K562 (cell line): ENCODE measurements around the gene MS4A6E. TPM values are rescaled to one million over a fixed set of nuclear protein-coding genes. Genes with fewer than 3 reads are reported as not detected.

Experiments used
- ATAC-seq: fragments of 200-7000 bp; cut with Tn5 transposase; 3 replicates; pipeline ENCODE4 v1.9.1; 2020; ENCODE audit warnings: moderate library complexity
- BruUV-seq: library from RNA; stranded (reverse); fragments of 400-500 nt; replicated peaks from 2 replicates; lab custom pipeline; 2021; lab: Mats Ljungman, UMichigan
- CTCF ChIA-PET: fragments of 300-600 bp; formaldehyde crosslinking; extraction: SDS; loops from one replicate; lab custom pipeline; 2021; ENCODE audit warnings: low intra/inter-chr PET ratio; lab: Yijun Ruan, JAX
- POLR2A ChIA-PET: fragments of 300-600, 350-650 bp; sonication (Branson Sonifier 250); formaldehyde crosslinking; extraction: SDS; loops from one replicate; lab custom pipeline; 2021; ENCODE audit warnings: antibody characterized with exemption, inconsistent platforms; lab: Yijun Ruan, JAX
- DNase-seq, 4 experiments: peaks; one replicate each; pipeline versions ENCODE4 v3.0.0 to v3.0.0-alpha.2; 2011 to 2018; ENCODE audit warnings: low spot score in 3 of 4, mixed read lengths in 3 of 4; ENCODE audit errors: extremely low read depth in 1 of 4
- FAIRE-seq: peaks from 2 replicates; lab custom pipeline; 2011; peaks lifted over from hg19 to GRCh38; lab: Jason Lieb, UNC
- H2AFZ ChIP-seq: 2 replicates; pipeline ENCODE4 v1.6.0; 2011; ENCODE audit warnings: low read depth, low read length, control low read depth, inconsistent platforms
- H3K27ac ChIP-seq: fragments of 200-600 bp; 3 replicates; pipeline ENCODE4 v1.8.0; 2011; ENCODE audit warnings: low read depth, mild to moderate bottlenecking, control low read depth, inconsistent platforms, low read length, moderate library complexity, mixed read lengths; ENCODE audit errors: extremely low read depth
- H3K27me3 ChIP-seq, 2 experiments: fragments of 300-600 bp in 1 of 2; 2 replicates in 1 of 2; 3 replicates in 1 of 2; pipeline versions ENCODE4 v1.6.0 to v1.8.0; 2011; ENCODE audit warnings: inconsistent platforms in 2 of 2, low read length in 2 of 2, mild to moderate bottlenecking in 1 of 2, mixed read lengths in 1 of 2, moderate library complexity in 1 of 2; ENCODE audit not compliant: control insufficient read depth in 2 of 2, insufficient read depth in 2 of 2
- H3K36me3 ChIP-seq: fragments of 300-600 bp; 3 replicates; pipeline ENCODE4 v1.8.0; 2011; ENCODE audit warnings: mild to moderate bottlenecking, low read length, inconsistent platforms; ENCODE audit not compliant: control insufficient read depth, insufficient read depth
- H3K4me1 ChIP-seq, 2 experiments: fragments of 200-600 bp in 1 of 2; replicated peaks in 1 of 2; 2 replicates in 1 of 2; 3 replicates in 1 of 2; pipeline versions ENCODE4 v1.5.1 to v1.8.0; 2011; ENCODE audit warnings: inconsistent platforms in 2 of 2, low read length in 2 of 2, mild to moderate bottlenecking in 1 of 2, mixed read lengths in 1 of 2, moderate library complexity in 1 of 2; ENCODE audit not compliant: control insufficient read depth in 2 of 2, insufficient read depth in 2 of 2
- H3K4me2 ChIP-seq: 2 replicates; pipeline ENCODE4 v1.6.1; 2011; ENCODE audit warnings: low read length, control low read depth, inconsistent platforms, mixed read lengths; ENCODE audit not compliant: insufficient read depth
- H3K4me3 ChIP-seq: fragments of 200-600 bp; sonication (generic), shearing (Covaris generic); 2 replicates; pipeline ENCODE4 v1.5.1; 2016; ENCODE audit warnings: control low read depth, inconsistent platforms
- H3K79me2 ChIP-seq: fragments of 200-600 bp; 3 replicates; pipeline ENCODE4 v1.8.0; 2011; ENCODE audit warnings: low read length, inconsistent platforms; ENCODE audit not compliant: control insufficient read depth, insufficient read depth
- H3K9ac ChIP-seq, 2 experiments: 2 replicates each; pipeline versions ENCODE4 v1.6.0 to v1.6.1; 2011; ENCODE audit warnings: low read depth in 2 of 2, low read length in 2 of 2, control low read depth in 1 of 2, inconsistent platforms in 1 of 2, mild to moderate bottlenecking in 1 of 2, mixed read lengths in 1 of 2; ENCODE audit not compliant: insufficient read depth in 1 of 2
- H3K9me1 ChIP-seq: one replicate; pipeline ENCODE4 v1.6.0; 2011; ENCODE audit warnings: inconsistent platforms, mild to moderate bottlenecking, low read length, moderate library complexity; ENCODE audit not compliant: control insufficient read depth, insufficient read depth
- H3K9me3 ChIP-seq: replicated peaks from 2 replicates; pipeline ENCODE4 v1.5.1; 2011; ENCODE audit warnings: low read depth, low read length, inconsistent platforms; ENCODE audit not compliant: control insufficient read depth, insufficient read depth
- H4K20me1 ChIP-seq: replicated peaks from 2 replicates; pipeline ENCODE4 v1.6.1; 2011; ENCODE audit warnings: low read length, inconsistent platforms, mixed read lengths; ENCODE audit not compliant: control insufficient read depth, insufficient read depth
- FOS ChIP-seq: IDR thresholded peaks from 3 replicates; pipeline ENCODE4 v1.6.1; 2011; ENCODE audit not compliant: insufficient read length; ENCODE audit errors: extremely low read depth
- NFYB ChIP-seq: IDR thresholded peaks from 2 replicates; pipeline ENCODE4 v1.6.1; 2011; ENCODE audit warnings: mild to moderate bottlenecking, moderate library complexity; ENCODE audit not compliant: insufficient read length; ENCODE audit errors: extremely low read depth
- NKRF ChIP-seq: fragments of 450-650 bp; IDR thresholded peaks from 2 replicates; pipeline ENCODE4 v1.6.1; 2016; ENCODE audit warnings: borderline replicate concordance
- PURB ChIP-seq: sonication (generic); formaldehyde crosslinking; IDR thresholded peaks from 2 replicates; pipeline ENCODE4 v1.9.0; 2021; ENCODE audit warnings: low read depth, mild to moderate bottlenecking, missing genetic modification reagents
- RBM34 ChIP-seq: fragments of 200-400 bp; formaldehyde crosslinking; IDR thresholded peaks from 2 replicates; pipeline ENCODE4 v1.6.1; 2018; ENCODE audit warnings: low read length, borderline replicate concordance; ENCODE audit not compliant: insufficient read depth
- RFX7 ChIP-seq: fragments of 250-450 bp; sonication (Bioruptor Pico); IDR thresholded peaks from 2 replicates; pipeline ENCODE4 v1.5.1; 2021; ENCODE audit warnings: mild to moderate bottlenecking
- ZNF717 ChIP-seq: fragments of 250-450 bp; sonication (Bioruptor Pico); IDR thresholded peaks from 2 replicates; pipeline ENCODE4 v1.5.0; 2021
- ZNF780A ChIP-seq: fragments of 250-450 bp; sonication (Bioruptor Pico); IDR thresholded peaks from 2 replicates; pipeline ENCODE4 v1.5.0; 2021; ENCODE audit warnings: mild to moderate bottlenecking
- ZSCAN32 ChIP-seq: fragments of 450-650 bp; formaldehyde crosslinking; IDR thresholded peaks from 2 replicates; pipeline ENCODE4 v1.4.0; 2020; ENCODE audit warnings: mild to moderate bottlenecking, moderate library complexity
- WGBS: fragments of 100-300 bp; shearing (Covaris generic); methylation state at CpG from one replicate; pipeline ENCODE4 v1.1.6; 2016; ENCODE audit warnings: low coverage, mixed read lengths; ENCODE audit not compliant: insufficient coverage; ENCODE audit errors: missing lambda C conversion rate; 5-methylcytosine and 5-hydroxymethylcytosine counted together
- in situ Hi-C: fragments of 300-500 bp; cut with MboI; formaldehyde crosslinking; loops from 4 replicates; pipeline ENCODE4 v1.15.0; 2018; ENCODE audit warnings: inconsistent platforms, mixed read lengths
- intact Hi-C: fragments of 100-400 bp; cut with micrococcal nuclease; formaldehyde crosslinking; loops from 2 replicates; pipeline ENCODE4 v1.14.2; 2022
- polyA plus RNA-seq, 8 experiments: library from polyadenylated mRNA; depleted of rRNA in 4 of 8; stranded (reverse) in 5 of 8; unstranded in 3 of 8; fragments of >200 nt; fragmentation: Nextera tagmentation in 2 of 8; fragmentation: Illumina TruSeq in 1 of 8; extraction: Ambion mirVana in 2 of 8; extraction: Trizol in 1 of 8; gene quantifications; 2 replicates each; pipeline versions ENCODE4 v1.2.1 to v1.2.3, GENCODE V29; 2011 to 2014; ENCODE audit warnings: inconsistent platforms in 1 of 8, missing spikeins in 1 of 8
- total RNA-seq, 7 experiments: library from RNA; depleted of rRNA in 6 of 7; stranded (reverse); fragments of >200 nt in 6 of 7; fragmentation: Illumina TruSeq in 2 of 7; extraction: Trizol in 2 of 7; gene quantifications; 2 replicates each; pipeline versions ENCODE4 v1.2.1 to v1.2.3, GENCODE V29; 2011 to 2021; ENCODE audit warnings: low replicate concordance in 1 of 7

MS4A6E gene
- total and polyA plus RNA-seq, 9 of the 15 experiments (the other 6 are each of a cell fraction or from before 2014, with no cell fraction given) = 0.13 to 0.15 TPM; not detected in 7

- H4K20me1 ChIP-seq = no peaks in the 10 kb centered on the region
- in situ Hi-C loops = no loop called here
- peaks cover 0 to 13% of the 10 kb centered on the region in 2 experiments; a peak in 2 of 5 replicates for H3K27me3 ChIP-seq
- no peak overlapping the region for H3K9ac ChIP-seq
- intact Hi-C loops = no loop called here
- no peaks in the 10 kb centered on the region for H3K36me3 ChIP-seq
- FAIRE-seq = no peak
- POLR2A ChIA-PET = no interaction called here
- 3% methylated on average over 2 of the region's 2 CpGs for WGBS
- ATAC-seq = no peak
- no TSS peak for BruUV-seq
- TF ChIP-seq NFYB (no peak), RBM34 (no peak), FOS (no peak), ZNF717 (no peak), ZNF780A (CRISPR knock-in tag) (no peak), PURB (CRISPR knock-in tag) (no peak), RFX7 (CRISPR knock-in tag) (no peak), ZSCAN32 (CRISPR knock-in tag) (no peak), NKRF (no peak)
- no peaks in the 10 kb centered on the region for H3K4me1 ChIP-seq
- H3K27ac ChIP-seq = no peak overlapping the region
- no peak overlapping the region for H3K4me3 ChIP-seq
- H2AFZ ChIP-seq = no peak overlapping the region
- H3K4me2 ChIP-seq = no peak overlapping the region
- DNase-seq = no peak
- no peaks in the 10 kb centered on the region for H3K9me1 ChIP-seq
- no peaks in the 10 kb centered on the region for H3K79me2 ChIP-seq
- CTCF ChIA-PET = no interaction called here
- no peaks in the 10 kb centered on the region for H3K9me3 ChIP-seq
Observed at GRCh38 chr11:60367009-60367408, 40.0 kb downstream of the MS4A6E start.
